ENCODE results near the gene VPS37C.
"Not testable (repeated sequence)": the region's sequence is repeated elsewhere in the genome, so short reads cannot be mapped to it uniquely, and the experiment has no call there.

GRCh38 chr11:61098261-61098660, 63.0 kb downstream of the VPS37C start:
- TF ChIP-seq, protein P1, sequence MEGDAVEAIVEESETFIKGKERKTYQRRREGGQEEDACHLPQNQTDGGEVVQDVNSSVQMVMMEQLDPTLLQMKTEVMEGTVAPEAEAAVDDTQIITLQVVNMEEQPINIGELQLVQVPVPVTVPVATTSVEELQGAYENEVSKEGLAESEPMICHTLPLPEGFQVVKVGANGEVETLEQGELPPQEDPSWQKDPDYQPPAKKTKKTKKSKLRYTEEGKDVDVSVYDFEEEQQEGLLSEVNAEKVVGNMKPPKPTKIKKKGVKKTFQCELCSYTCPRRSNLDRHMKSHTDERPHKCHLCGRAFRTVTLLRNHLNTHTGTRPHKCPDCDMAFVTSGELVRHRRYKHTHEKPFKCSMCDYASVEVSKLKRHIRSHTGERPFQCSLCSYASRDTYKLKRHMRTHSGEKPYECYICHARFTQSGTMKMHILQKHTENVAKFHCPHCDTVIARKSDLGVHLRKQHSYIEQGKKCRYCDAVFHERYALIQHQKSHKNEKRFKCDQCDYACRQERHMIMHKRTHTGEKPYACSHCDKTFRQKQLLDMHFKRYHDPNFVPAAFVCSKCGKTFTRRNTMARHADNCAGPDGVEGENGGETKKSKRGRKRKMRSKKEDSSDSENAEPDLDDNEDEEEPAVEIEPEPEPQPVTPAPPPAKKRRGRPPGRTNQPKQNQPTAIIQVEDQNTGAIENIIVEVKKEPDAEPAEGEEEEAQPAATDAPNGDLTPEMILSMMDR (IDR thresholded peaks at IDR 0.05): not testable (repeated sequence)
- not testable (repeated sequence) for TF ChIP-seq POLR2A (IDR thresholded peaks at IDR 0.05)

All from tibial nerve (tissue), 3 donors.